ENCODE results near the gene CYB5R3.
"Not testable (repeated sequence)": the region's sequence is repeated elsewhere in the genome, so short reads cannot be mapped to it uniquely, and the experiment has no call there.

The CYB5R3 gene

DNA sequence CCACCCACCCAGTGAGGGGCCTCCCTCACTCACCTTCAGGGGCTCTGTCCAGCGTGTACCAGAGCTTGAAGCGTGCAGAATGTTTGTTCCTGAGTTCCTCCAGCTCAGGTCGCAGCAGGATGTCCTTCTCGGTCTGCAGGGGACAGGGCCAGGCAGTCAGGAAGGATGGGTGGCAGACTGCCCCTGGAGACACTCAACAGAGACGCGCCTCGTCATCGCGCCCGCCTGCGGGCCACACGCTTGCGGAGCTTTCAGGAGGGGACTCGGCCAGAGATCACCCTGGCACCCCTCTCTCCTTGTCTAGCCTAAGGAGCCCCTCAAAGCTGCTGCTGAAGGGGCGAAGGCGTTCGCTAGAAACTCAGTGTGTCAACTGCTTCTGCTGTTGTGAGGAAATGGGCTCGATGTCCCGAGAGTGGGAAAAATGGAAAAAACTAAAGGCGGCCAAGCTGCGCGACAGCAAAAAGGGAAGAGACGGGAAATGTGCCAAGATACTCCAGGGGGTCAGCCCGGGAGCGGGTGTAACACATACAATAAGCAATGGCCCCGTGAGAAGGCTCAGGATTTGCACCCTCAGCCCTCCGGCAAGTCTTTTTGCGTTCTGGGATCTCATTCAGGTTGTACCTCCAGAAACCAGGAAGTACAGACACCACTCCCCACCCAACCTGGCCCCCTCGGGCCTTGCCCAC lies 25.3 kb downstream of the CYB5R3 start:
- DNase-seq (ENCODE audit: low spot score) = no peak

GRCh38 chr22:42623301-42623751 lies 25.9 kb downstream of the CYB5R3 start:
- no peak for DNase-seq (ENCODE audit: low spot score)

GRCh38 chr22:42622061-42622710 lies 27.0 kb downstream of the CYB5R3 start:
- DNase-seq (ENCODE audit: low spot score) = no peak

- peak; percentile 89 for DNase-seq (ENCODE audit: low spot score)
These were observed 27.6 kb downstream of the CYB5R3 start for GRCh38 chr22:42621505-42622002.

DNA sequence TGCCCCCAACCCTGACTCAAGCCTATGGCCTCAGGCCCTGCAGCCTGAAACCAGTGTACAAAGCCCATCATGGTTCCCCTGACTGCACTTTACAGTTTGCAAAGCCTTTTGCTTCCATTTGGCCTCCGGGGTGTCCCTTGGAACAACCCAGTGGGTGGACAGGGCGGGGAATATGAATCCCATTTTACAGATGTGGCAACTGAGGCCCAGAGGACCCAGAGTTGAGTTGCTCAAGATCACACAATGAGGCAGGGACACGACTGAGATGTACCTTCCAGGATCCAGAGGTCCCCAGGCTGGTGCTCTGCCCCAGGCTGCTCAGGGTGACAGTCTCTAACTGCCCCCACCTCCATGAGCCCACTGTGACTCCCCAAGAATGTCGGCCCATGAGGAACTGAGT lies 29.1 kb downstream of the CYB5R3 start:
- no peak for DNase-seq (ENCODE audit: low spot score)

DNA sequence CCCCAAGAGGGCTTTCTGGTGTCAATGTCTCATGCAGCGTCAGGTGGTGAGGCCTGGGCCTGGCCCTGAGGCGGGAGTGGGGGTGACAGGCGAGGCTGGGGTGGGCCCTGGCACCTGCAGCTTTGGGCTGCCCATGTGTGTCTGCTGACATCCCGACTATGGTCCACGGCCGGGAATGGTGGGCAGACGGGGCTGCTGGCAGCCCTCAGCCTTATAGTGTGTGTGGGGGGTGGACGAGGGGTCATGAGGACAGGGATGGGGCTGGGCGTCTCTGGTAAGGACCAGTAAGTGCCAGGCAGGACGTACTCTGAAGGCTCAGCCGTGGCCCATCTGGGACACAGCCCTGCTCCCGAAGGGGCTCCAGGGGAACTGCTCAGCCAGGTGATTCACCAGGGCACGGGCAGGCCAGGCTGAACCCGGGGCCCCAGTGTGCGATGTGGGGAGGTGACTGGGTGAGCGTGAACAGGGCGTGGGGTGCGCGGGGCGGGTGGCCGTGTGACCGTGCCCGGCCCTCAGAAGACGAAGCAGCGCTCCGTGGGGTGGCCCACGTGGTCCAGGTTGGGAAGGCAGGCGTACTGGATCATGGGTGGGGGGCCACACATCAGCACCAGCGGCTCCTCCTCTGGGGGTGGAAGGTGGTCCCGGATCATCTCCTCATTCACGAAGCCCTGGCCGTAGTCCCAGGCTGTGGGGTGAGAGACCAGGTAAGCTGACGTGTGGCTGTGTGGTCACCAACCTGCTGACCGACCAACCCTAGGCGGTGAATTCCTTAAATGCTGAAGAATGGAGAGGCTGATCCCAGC lies 29.7 kb downstream of the CYB5R3 start:
- DNase-seq (ENCODE audit: low spot score) = no peak

DNA sequence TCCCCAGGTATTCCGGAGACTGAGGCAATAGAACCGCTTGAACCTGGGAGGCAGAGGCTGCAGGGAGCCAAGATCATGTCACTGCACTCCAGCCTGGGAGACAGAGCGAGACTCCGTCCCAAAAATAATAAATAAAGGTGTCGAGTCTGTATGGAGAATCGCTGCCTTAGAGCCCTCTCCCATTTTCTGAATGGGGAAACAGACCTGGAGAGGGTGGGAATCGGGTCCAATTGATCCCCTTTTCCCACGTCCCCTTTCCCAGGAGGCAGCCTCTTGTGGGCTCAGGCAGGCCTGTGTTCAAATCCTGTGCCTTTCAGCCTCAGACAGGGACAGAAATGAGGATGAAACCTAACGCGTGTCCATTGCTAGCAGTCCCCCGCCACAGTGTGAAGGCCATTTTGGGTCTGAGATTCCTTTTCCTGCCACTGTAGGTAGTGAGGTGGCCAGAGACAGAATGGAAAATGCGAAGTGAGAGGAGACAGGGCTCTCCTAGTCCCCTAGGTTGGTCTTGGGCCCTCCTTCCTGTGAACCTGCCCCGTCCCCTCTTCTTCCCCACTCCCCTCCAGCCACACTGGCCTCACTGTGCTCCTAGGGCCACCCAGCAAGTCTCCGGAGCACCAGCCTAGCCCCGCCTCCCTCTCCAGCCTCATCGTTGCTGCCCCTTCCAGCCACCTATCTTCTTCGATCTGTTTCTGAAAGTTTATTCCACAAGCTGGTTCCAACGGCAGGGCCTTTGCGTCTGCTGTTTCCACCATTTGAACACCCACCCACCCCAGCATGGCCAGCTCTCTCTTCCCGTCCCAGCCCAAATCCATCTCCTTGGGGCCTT lies 31.8 kb downstream of the CYB5R3 start:
- DNase-seq (ENCODE audit: low spot score) = no peak

DNA sequence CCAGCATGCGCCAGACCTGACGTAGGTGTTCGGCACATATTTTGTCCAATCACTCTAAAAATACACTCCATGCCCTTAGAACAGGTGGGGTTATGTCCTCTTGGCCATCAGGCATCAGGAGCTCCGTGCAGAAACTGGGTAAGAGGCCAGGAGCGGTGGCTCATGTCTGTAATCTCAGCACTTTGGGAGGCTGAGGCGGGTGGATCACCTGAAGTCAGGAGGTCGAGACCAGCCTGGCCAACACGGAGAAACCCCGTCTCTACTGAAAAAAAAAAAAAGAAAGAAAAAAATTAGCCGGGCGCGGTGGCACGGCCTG lies 33.4 kb downstream of the CYB5R3 start:
- DNase-seq (ENCODE audit: low spot score) = not testable (repeated sequence)

DNA sequence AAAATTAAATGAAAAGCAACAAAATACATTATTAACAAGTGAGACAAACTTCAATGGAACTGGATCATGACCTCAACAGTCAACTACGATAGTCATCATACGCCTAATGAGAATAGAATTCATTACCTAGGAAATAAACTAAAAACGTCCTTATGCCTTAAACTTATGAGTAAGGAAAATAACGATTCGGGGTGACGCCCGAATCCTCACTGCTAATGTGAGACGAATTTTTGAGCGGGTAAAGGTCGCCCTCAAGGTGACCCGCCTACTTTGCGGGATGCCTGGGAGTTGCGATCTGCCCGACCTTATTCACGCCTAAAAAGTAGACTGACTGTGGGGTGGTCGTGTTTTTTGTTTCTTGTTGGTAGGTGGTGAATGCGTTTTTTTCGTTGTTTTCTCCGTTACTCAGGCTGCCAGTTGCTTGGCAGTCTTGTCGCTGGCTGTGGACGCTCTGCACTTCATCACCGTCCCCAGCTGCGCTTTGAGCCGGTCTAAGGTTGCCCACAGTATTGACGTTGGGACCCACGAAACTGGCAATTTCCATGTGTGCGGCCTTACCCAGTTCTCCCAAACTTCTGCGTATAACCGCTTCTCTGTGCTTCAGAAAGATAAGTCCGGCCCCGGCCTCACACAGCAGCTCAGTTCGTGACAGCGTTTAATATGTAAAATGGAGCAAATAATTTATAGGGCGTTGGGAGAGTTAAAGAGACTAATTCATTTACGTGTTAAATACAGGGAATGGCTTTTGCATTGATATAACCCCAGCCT lies 33.9 kb downstream of the CYB5R3 start:
- peak; percentile 92 for DNase-seq (ENCODE audit: low spot score)

GRCh38 chr22:42614312-42615091 lies 34.7 kb downstream of the CYB5R3 start, which contains the start of gene POLDIP3:
TSS of gene POLDIP3 (minus strand) at chr22:42614883. CDS start at chr22:42614857, 26 bp downstream.
- peak; percentile 99 for DNase-seq (ENCODE audit: low spot score)

- no peak for DNase-seq (ENCODE audit: low spot score)
These were observed 35.3 kb downstream of the CYB5R3 start for GRCh38 chr22:42613872-42614301.

DNA sequence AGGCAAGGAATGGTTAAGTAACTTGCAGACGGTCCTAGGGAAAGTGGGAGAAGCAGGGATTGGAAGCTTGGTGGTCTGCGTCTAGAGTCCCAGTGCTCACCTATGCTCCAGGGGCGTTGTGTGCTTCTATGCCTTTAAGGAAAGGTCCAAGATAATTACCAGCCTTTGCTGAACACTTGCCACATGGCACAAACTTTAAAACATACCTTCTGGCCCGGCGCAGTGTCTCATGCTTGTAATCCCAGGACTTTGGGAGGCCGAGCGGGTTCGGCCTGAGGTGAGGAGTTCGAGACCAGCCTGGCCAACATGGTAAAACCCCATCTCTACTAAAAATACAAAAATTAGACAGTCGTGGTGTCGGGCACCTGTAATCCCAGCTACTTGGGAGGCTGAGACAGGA lies 36.9 kb downstream of the CYB5R3 start:
- DNase-seq (ENCODE audit: low spot score) = no peak

DNA sequence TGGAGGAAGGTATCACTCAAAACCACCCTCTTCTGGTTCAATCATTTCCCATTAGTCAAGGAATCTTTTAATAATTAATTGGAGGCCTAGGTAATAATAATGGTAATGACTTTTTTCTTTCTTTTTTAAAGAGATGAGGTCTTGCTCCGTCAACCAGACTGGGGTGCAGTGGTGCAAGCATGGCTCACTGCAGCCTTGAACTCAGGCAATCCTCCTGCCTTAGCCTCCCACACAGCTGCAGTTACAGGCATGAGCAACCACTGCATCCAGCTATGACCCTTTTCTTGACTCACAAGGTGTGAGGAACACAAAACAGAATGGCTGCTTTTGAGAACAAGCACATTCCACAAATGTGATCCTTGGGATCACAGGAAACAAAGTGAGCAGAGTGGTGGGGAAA lies 38.1 kb downstream of the CYB5R3 start:
- no peak for DNase-seq (ENCODE audit: low spot score)

DNA sequence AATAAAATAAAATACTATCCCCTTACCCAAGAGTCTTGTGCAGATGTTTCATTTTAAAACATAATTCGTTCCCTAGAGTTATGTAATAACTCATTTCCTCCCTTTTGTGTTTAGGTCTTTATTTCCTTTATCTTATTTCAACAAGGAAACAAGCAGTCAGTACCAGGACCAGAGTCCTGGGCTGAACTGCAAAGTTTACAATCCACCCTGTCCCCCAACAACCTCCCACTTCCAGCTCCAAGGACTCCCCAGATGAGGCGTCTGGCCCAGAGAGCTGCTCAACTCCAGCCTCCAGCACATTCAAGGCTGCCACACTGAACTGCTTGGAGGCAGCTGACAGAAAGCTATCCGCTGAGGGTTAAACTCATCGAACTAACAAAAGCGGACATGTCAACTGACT lies 39.0 kb downstream of the CYB5R3 start:
- no peak for DNase-seq (ENCODE audit: low spot score)

GRCh38 chr22:42608823-42609361 lies 40.3 kb downstream of the CYB5R3 start:
- no peak for DNase-seq (ENCODE audit: low spot score)

DNA sequence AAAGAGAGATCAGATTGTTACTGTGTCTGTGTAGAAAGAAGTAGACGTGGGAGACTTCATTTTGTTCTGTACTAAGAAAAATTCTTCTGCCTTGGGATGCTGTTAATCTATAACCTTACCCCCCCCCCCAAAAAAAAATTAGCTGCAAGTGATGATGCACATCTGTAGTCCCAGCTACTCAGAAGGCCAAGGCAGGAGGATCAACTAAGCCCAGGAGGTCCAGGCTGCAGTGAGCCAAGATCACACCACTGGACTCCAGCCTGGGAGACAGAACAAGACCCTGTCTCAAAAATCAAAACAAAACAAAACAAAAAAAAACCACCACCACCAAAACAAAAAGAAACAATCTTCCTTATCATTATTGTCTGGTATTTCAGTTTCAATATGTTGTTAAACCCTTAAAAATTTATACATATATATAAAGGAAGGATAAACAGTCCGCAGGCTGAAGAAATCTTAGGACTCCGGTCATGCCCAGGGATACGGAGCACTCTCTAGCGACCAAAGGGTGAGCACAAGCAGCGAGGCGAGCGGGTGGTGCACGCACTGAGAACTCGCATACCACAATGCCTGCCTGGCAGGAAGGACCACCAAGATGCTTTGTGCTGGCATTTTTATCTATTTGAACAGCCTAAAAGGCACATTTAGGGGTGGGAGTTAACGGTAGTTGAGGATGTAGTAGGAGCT lies 40.9 kb downstream of the CYB5R3 start:
- DNase-seq (ENCODE audit: low spot score) = no peak

GRCh38 chr22:42607641-42608040 lies 41.6 kb downstream of the CYB5R3 start:
- not testable (repeated sequence) for DNase-seq (ENCODE audit: low spot score)

DNA sequence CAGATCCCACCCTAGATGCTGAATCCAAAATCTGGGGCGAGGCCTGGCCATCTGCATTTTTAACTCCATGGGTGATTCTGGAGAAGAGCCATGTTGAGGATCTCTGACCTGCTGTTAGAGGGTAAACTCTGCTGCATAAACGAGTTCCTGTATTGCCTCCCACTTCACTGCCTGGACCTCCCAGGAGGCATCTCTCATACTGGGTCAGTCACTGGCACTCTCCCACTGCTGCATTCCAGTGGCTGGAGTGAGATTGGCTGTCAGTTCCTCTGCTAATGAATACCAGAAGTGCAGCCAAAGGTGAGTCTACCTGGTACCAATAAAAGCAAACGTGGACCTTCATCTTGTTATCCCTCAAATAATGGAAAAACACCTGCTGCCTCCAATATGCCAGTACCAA lies 44.8 kb downstream of the CYB5R3 start:
- no peak for DNase-seq (ENCODE audit: low spot score)

DNA sequence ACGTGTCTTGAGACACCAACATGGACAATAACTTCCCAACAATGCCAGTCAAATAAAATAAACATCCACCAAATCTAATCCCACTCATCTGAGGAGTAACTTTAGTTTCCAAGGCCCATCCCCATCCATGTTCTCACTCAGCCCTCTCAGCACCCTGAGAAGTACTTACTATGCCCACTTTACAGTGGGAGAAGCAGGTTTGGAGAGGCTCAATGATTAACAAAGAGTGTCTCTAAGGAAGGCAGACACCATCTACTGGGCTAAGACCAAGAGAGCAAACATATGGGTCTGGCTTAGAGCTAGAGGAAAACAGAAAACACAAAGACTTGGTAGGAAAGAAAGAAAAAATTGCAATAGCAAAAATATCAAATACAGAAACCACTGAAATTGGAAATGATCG lies 45.8 kb downstream of the CYB5R3 start:
- DNase-seq (ENCODE audit: low spot score) = no peak
